ENCODE results near the gene TMEM183A.
"Not testable (repeated sequence)": the region's sequence is repeated elsewhere in the genome, so short reads cannot be mapped to it uniquely, and the experiment has no call there.

The TMEM183A gene, protein sequence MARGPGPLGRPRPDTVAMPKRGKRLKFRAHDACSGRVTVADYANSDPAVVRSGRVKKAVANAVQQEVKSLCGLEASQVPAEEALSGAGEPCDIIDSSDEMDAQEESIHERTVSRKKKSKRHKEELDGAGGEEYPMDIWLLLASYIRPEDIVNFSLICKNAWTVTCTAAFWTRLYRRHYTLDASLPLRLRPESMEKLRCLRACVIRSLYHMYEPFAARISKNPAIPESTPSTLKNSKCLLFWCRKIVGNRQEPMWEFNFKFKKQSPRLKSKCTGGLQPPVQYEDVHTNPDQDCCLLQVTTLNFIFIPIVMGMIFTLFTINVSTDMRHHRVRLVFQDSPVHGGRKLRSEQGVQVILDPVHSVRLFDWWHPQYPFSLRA

DNA sequence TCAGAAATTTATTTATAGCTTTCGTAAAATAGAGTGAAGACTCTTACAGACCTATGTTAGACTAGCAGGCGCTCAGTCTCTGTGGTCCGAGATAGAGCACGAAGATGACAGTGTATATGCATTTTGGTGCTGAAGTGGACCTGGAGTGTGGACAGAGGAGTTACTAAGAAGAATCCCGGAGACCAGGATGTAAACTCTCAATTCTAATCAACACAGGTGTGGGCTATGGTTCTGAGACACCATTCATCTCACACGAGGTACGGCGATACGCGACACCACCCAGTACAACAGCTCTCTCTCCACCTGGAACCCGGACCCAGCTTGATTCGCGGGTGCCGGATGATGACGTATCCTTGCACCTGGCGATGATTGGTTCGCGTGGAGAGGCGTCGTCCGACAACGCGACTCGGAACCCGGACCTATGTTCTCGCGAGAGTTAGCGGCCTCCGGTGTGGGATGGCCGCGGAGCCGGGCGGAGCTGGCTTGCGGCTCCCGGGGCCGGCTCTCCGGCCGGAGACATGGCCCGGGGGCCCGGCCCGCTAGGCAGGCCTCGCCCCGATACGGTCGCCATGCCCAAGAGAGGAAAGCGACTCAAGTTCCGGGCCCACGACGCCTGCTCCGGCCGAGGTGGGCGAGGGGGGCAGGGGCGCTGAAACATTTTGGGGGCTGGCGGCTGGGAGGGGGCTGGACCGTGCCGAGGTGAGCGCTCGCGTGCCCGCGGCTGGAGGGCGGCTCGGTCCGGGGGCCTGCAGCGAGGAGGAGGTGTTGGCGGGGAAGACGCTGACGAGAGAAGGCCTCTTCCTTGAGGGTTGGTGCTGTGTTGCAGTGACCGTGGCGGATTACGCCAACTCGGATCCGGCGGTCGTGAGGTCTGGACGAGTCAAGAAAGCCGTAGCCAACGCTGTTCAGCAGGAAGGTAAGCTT, at the start of gene TMEM183A:
Gene TMEM183A, plus strand, starts transcription at position 427 of the 924 bp plus-strand sequence. Its CDS starts 92 bp downstream, at position 519.
- peak; percentile 91 to 94 for DNase-seq (ENCODE audit: low read depth in 2 of 2)

DNA sequence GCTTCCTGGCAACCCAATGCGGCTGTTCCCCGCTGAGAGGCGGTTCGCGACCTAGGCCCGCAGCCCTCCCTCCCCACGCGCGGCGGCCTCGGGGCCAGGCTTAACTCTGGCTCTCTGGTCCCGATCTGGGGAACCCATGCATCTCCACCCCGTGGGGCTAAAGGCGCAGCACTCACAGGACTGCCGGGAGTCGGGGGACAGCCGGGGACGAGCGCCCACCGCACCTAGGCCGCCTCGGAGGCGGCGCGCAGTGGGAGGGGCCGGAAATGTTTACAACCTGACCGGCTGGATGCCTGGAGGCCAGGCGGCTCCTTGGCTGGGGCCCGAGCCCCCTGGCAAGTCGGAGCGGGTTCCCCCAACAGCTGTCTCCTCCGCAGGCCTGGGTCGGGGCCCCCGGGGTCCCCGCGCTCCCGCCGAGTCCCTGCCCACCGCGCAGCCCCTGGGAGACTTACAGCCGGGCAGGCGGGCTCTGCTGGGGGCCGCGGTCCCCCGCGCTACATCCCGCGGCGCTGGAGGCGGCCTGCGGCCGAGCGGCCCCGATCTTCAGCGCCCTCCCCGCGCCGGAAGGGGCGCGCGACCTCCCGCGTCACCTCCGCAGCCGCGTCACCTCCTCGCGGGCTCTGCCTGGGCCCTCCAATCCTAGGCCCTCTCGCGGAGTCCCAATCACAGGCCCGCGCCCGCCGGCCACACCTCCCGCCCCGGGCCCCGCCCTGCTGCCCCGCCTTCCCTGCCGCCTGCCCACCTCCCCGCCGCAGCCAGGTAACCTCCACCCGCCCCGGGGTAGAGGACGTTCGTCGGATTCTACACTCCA, 49.2 kb upstream of the TMEM183A start, which contains the start of gene ADIPOR1:
Gene ADIPOR1, minus strand, starts transcription at position 580 of the 811 bp plus-strand sequence. CDS start 7,242 bp downstream, outside the sequence.
- peak; percentile 87 to 91 for DNase-seq (ENCODE audit: low read depth in 2 of 2)

DNA sequence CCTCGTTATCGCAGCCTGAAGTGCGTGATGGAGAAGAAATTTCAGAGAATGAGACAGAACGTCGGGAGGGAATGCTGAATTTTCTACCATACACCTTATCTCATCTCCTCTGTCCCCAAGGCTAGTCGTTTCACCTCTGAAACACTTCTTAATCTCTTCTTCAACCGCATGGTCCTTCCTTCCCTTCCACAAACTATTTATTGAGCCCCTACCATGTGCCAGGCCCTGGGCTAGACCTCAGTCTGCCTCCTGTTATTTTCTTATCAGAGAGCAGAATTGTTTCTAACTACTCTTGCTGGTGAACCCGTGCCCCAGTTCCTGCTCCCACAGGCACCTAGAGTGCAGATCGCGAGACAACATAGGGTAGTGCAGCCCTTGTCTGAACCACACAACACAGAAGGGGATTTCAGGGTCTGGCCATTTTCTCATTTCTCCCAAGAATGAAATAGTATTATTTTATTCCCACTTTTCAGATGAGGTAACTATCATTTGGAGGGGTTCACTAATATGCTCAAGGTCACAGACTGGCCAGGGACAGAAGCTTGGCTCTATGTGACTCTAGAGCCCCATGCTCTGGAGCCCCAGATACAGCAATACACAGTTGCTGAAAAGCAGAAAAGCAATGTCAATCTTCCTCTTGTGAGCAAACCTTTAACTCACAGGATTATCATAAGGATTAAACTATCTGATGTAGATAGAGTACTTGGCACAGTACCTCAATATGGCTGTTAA, 48.5 kb upstream of the TMEM183A start:
- no peak for DNase-seq (ENCODE audit: low read depth in 2 of 2)

DNA sequence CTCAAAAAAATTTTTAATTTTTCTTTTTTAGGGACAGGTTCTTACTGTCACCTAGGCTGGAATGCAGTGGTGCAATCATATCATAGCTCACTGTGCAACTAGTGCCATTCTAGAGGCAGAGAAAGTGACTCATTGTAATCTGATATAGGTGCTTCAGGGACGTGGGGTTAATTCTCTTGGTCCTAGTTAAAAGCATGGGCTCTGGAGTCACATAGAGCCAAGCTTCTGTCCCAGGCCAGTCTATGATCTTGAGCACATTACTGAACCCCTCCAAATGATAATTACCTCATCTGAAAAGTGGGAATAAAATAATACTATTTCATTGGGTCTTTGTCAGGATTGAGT, 47.9 kb upstream of the TMEM183A start:
- DNase-seq (ENCODE audit: low read depth in 2 of 2) = no peak

DNA sequence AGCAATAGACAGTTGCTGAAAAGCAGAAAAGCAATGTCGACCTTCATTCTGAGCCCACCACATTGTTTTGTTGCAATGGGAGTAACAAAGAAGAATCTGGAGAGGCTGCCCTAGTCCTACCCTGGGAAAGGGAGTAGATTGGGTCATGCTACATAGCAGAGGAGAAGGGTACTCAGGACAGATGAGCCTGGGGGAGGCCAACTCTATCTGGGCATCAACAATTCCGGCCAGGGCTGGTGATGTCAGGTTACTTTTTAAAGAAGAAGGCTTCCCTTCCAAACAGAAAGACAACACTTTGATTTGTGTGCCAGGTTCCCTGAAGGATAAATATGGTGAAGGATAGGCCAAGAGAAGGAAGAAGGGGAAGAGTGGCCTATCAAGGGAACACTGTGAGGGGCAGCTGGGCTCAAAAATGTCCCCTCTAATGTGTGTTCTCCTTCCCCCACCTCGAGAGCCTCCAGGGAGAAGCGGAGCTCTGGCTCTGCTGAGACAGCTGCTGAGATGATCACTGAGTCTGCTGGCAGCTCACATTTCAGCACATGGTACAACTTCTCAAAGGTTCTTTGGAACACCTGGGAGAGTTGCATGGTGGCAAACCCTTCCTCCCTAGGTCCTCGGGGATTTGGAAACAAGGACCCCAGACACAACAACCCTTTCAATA, 45.8 kb upstream of the TMEM183A start:
- DNase-seq (ENCODE audit: low read depth in 2 of 2) = no peak

GRCh38 chr1:202964791-202965410, 42.3 kb upstream of the TMEM183A start:
- DNase-seq (ENCODE audit: low read depth in 2 of 2) = no peak

DNA sequence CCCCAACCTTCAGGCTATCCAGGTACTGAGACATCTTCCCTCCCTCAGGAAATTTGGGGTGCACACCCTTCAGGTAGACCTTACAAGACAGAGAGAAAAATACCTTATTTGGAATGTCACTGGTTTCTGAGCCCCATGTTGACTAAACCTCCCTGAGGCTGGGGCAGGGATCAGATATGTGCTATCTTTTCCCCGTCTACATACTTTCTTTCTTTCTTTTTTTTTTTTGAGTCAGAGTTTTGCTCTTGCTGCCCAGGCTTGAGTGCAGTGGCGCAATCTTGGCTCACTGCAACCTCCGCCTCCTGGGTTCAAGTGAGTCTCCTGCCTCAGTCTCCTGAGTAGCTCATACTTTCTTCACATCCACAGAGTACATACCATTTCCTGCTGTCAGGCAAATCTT, 41.8 kb upstream of the TMEM183A start:
- DNase-seq (ENCODE audit: low read depth in 2 of 2) = no peak

GRCh38 chr1:202966006-202966898, 40.9 kb upstream of the TMEM183A start:
- no peak for DNase-seq (ENCODE audit: low read depth in 2 of 2)

DNA sequence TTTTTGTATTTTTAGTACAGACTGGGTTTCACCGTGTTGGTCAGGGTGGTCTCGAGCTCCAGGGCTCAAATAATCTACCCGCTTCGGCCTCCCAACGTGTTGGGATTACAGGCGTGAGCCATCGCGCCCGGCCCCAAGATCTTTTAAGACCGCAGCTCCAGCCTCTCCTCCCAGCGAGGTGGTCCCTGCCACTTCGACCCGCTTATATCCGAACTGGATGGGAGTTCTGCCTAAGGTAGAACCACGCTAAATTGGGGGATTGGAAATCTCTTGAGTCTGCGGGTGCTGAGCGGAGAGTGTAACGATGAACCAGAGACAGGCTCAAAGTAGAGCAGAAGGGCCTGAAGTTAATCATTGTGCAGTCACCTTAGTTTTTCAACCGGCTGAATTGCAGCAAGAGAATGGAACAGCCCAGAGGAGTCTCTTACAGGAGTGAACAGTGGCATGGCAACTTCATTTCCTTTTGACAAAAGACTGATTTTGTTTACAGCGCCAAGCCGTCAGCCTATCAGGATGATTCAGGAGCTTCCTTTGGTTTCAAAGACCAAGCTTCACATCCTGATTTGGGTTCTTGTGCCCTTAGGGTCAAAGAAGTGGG, 39.4 kb upstream of the TMEM183A start:
- DNase-seq (ENCODE audit: low read depth in 2 of 2) = no peak

DNA sequence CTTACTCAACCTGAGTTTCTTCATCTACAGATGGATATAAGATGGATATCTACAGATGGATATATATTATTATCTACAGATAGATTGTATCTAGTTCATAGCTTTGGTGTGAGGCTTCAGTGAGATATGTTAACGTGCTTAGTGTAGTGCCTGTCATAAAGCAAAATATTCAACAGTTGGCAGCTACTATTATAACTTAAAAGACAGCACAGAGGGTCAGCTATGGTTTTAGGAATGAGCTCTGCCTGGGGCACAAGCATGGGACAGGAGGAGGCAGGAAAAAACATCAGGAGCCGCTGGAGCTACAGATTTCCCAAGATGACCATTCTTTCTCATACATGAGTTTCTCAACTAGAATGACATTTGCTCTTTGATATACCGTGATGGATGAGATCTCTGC, 38.8 kb upstream of the TMEM183A start:
- no peak for DNase-seq (ENCODE audit: low read depth in 2 of 2)

DNA sequence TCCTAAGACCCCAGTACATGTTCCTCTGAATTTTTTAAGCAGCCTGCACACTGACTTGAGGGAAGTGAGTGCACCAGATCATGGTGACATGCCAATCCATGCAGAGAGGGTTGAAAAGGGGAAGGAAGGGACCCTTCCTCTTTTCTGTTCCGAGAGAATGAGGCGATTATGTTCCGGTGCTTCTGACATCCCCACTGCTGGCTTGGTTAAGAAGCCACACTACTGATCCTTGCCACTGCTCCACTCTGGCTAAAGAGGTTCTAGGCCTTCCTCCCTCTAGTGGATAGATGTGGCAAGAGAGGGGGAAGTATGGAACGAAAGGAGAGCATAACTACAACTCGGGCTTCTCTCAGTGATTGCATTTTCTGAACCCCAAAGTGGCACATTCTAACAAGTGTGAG, 38.3 kb upstream of the TMEM183A start:
- DNase-seq (ENCODE audit: low read depth in 2 of 2) = no peak

DNA sequence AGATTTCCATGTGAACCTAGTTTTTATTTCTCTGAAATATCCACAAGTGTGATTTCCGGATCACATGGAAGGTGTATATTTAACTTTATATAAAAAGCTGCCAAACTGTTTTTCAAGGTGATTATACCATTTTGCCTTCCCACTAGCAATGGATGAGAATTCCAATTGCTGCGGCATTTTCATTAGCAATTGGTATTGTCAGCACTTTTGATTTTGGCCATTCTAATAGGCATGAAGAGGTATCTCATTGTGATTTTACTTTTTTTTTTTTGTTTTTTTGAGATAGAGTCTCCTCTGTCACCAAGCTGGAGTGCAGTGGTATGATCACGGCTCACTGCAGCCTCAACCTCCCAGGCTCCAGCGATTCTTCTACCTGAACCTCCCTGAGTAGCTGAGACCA, 35.1 kb upstream of the TMEM183A start:
- DNase-seq (ENCODE audit: low read depth in 2 of 2) = no peak

GRCh38 chr1:202974856-202975255, 32.3 kb upstream of the TMEM183A start:
- DNase-seq (ENCODE audit: low read depth in 2 of 2) = no peak

- no peak for DNase-seq (ENCODE audit: low read depth in 2 of 2)
These were observed 30.5 kb upstream of the TMEM183A start for GRCh38 chr1:202976633-202977032.

- DNase-seq (ENCODE audit: low read depth in 2 of 2) = no peak
These were observed 27.7 kb upstream of the TMEM183A start for GRCh38 chr1:202979459-202979858.

DNA sequence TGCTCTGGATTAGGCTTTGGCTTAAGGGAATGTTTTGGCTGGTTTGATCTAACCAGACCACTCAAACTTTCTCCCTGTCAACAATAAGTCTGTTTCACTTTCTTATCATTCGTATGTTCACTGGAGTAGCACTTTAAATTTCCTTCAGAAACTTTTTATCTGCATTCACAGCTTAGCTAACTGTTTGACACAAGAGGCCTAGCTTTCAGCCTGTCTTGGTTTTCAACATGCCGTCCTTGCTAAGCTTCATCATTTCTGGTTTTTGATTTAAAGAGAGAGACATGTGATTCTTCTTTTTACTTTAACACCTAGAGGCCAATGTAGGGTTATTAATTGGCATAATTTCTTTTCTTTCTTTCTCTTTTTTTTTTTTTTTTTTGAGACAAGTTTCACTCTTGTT, 25.2 kb upstream of the TMEM183A start:
- DNase-seq (ENCODE audit: low read depth in 2 of 2) = no peak

DNA sequence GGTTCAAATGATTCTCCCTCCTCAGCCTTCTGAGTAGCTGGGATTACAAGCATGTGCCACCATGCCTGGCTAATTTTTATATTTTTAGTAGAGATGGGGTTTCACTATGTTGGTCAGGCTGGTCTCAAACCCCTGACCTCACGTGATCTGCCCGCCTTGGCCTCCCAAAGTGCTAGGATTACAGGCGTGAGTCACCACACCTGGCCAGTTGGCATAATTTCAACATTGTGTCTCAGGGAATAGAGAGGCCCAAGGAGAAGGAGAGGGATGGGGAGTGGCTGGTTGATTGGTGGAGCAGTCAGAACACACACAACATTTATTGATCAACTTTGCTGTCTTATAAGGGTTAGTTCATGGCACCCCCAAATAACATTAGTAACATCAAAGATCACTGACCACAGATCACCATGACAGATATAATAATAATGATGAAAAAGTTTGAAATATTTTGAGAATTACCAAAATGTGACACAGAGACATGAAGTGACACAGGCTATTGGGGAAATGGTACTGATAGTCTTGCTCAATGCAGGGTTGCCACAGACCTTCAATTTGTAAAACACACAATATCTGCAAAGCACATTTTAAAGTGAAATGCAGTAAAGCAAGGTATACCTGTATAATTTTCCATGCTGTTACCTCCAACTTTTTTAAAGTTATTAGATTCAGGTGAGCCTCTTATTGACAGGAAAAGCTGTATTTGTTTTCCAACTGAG, 24.3 kb upstream of the TMEM183A start:
- DNase-seq (ENCODE audit: low read depth in 2 of 2) = no peak

DNA sequence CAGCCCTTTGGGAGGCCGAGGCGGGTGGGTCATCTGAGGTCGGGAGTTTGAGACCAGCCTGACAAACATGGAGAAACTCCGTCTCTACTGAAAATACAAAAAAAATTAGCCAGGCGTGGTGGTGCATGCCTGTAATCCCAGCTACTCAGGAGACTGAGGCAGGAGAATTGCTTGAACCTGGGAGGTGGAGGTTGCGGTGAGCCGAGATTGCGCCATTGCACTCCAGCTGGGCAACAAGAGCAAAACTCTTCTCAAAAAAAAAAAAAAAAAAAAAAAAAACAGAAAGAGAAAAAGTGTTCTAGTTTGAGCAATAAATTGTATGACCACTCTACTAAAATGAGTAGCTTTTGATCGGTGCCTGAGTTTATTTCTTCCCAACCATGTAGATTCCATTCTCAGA, 21.1 kb upstream of the TMEM183A start:
- not testable (repeated sequence) for DNase-seq (ENCODE audit: low read depth in 2 of 2)
